DND-41 (cell line): ENCODE data around the gene EXOC4.

Experiments used
- ATAC-seq: fragments of 200-7000 bp; cut with Tn5 transposase; 3 replicates; pipeline ENCODE4 v1.9.1; 2021; ENCODE audit warnings: low read depth; ENCODE audit not compliant: insufficient read depth
- DNase-seq: peaks from one replicate; pipeline ENCODE4 v3.0.0-alpha.2; 2020
- H2AFZ ChIP-seq: 2 replicates; pipeline ENCODE4 v1.6.0; 2012; ENCODE audit warnings: low read depth, low read length
- H3K27ac ChIP-seq: 2 replicates; pipeline ENCODE4 v1.5.1; 2012; ENCODE audit warnings: low read length, inconsistent platforms
- H3K27me3 ChIP-seq: fragments of 200-600 bp; sonication (generic); 2 replicates; pipeline ENCODE4 v1.6.0; 2012; ENCODE audit warnings: low read length, mild to moderate bottlenecking, inconsistent platforms; ENCODE audit not compliant: insufficient read depth, poor library complexity
- H3K36me3 ChIP-seq: 2 replicates; pipeline ENCODE4 v1.5.1; 2012; ENCODE audit warnings: low read length, inconsistent platforms; ENCODE audit not compliant: insufficient read depth
- H3K4me1 ChIP-seq: 2 replicates; pipeline ENCODE4 v1.5.1; 2012; ENCODE audit warnings: mild to moderate bottlenecking, low read length; ENCODE audit not compliant: insufficient read depth
- H3K4me2 ChIP-seq: 2 replicates; pipeline ENCODE4 v1.6.0; 2012; ENCODE audit warnings: mild to moderate bottlenecking, moderate library complexity, low read length, inconsistent platforms; ENCODE audit not compliant: insufficient read depth
- H3K4me3 ChIP-seq, 2 experiments: fragments of 200-600 bp in 1 of 2; shearing (Covaris generic) in 1 of 2; 2 replicates each; pipeline ENCODE4 v1.5.1; 2012 to 2016; ENCODE audit warnings: inconsistent platforms in 2 of 2, low read length in 2 of 2, mild to moderate bottlenecking in 2 of 2, low read depth in 1 of 2, moderate library complexity in 1 of 2
- H3K79me2 ChIP-seq: 2 replicates; pipeline ENCODE4 v1.6.0; 2012; ENCODE audit warnings: low read length, inconsistent platforms; ENCODE audit not compliant: insufficient read depth
- H3K9ac ChIP-seq: 2 replicates; pipeline ENCODE4 v1.6.0; 2012; ENCODE audit warnings: low read depth, mild to moderate bottlenecking, inconsistent platforms, low read length, moderate library complexity
- H3K9me3 ChIP-seq: 2 replicates; pipeline ENCODE4 v1.5.1; 2012; ENCODE audit warnings: low read length, moderate library complexity, mild to moderate bottlenecking, inconsistent platforms; ENCODE audit not compliant: insufficient read depth, severe bottlenecking
- H4K20me1 ChIP-seq: 2 replicates; pipeline ENCODE4 v1.6.0; 2012; ENCODE audit warnings: low read length; ENCODE audit not compliant: insufficient read depth
- CTCF ChIP-seq: IDR thresholded peaks from 2 replicates; pipeline ENCODE4 v1.5.1; 2012; ENCODE audit warnings: borderline replicate concordance, low read length, moderate library complexity, mild to moderate bottlenecking; ENCODE audit not compliant: poor library complexity, severe bottlenecking; ENCODE audit errors: extremely low read depth
- EZH2 ChIP-seq: IDR thresholded peaks from 3 replicates; pipeline ENCODE4 v1.6.1; 2012; ENCODE audit warnings: borderline replicate concordance, low read depth, mild to moderate bottlenecking, moderate library complexity, low read length, inconsistent platforms; ENCODE audit not compliant: severe bottlenecking

Gene EXOC4

DNA sequence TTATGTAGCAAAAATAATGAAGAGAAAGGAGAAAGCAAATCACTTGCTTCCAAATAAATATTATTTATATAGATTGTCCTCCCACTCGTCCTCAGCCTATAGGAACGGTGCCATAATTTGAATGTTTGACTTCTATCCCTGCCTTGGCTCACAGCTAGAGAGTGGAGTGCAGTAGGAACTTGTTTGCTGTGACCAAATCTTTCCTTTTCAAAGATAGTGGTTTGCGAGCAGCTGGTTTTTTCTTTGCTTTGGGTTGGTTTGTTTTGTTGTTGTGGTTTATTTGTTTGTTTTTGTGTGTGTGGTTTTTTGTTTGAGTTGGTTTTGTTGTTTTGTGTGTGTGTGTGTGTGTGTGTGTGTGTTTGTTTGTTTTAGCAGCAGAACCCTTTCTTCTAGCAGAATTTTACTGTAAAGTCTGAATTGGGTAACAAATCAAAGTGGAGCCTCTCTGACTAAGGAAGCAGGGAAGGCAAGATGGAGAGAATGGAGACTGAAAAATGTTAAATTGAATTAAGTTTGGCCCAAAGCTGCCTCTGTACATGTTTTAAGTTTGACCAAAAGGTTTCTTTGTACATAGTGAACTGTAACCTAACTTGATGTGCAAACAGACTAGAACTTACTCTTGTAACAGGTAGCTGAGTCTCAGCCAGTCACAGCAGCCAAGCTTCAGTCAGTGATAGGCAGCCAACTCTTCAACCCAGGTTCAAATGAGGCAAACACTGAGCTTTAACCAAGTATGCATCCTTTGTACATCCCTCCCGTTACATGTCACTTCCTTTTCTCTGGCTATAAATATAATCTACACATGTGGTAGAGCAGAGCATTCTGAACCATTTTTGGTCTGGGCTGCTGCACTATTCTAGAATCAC, 724.8 kb downstream of the EXOC4 start:
- H3K27me3 ChIP-seq: no peaks in the 10 kb centered on the region
- H3K4me1 ChIP-seq: peaks cover 4% of the 10 kb centered on the region; the same call in 1 of the 2 replicates
- DNase-seq (no peak), ATAC-seq (no peak)
- H3K9ac ChIP-seq: no peak overlapping the region
- no peaks in the 10 kb centered on the region for H4K20me1 ChIP-seq
- H3K27ac ChIP-seq: no peak overlapping the region
- no peaks in the 10 kb centered on the region for H3K36me3 ChIP-seq
- TF ChIP-seq CTCF (no peak), EZH2 (no peak)
- H2AFZ ChIP-seq: no peak overlapping the region
- no peak overlapping the region for H3K4me2 ChIP-seq
- H3K4me3 ChIP-seq: no peak overlapping the region
- H3K9me3 ChIP-seq: no peaks in the 10 kb centered on the region
- H3K79me2 ChIP-seq: no peaks in the 10 kb centered on the region

GRCh38 chr7:133978502-133979295, 725.8 kb downstream of the EXOC4 start:
- Histone ChIP-seq H3K4me2 (no peak overlapping the region), H3K9ac (no peak overlapping the region), H3K4me3 (no peak overlapping the region), H3K27ac (no peak overlapping the region), H3K79me2 (no peaks in the 10 kb centered on the region), H3K9me3 (no peaks in the 10 kb centered on the region), H4K20me1 (no peaks in the 10 kb centered on the region), H3K36me3 (no peaks in the 10 kb centered on the region), H3K27me3 (no peaks in the 10 kb centered on the region), H2AFZ (no peak overlapping the region), H3K4me1 (peaks cover 11% of the 10 kb centered on the region)
- no peak for DNase-seq
- no peak for TF ChIP-seq CTCF
- no peak for ATAC-seq

DNA sequence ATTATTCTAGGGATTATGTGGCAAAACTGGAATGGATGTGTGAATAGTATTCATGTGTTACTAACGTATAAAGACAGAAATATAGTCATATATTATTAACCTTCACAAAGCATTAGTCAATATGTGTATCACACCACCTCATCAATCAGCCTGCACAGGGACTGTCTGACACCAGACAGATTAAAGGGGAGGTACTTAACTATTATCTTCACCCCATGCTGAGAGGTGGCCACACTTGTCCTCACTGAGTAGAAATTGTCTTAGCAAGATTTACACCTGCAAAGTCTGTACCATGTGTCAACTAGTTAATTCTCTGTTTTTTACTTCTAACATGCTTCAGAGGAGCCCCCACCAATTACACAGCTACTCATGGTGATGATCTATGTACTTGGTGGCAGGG, 727.9 kb downstream of the EXOC4 start:
- Histone ChIP-seq H3K27me3 (no peaks in the 10 kb centered on the region), H3K4me2 (no peak overlapping the region), H3K9ac (no peak overlapping the region), H3K4me1 (peaks cover 17% of the 10 kb centered on the region), H4K20me1 (no peaks in the 10 kb centered on the region), H3K79me2 (no peaks in the 10 kb centered on the region), H2AFZ (no peak overlapping the region), H3K27ac (no peak overlapping the region), H3K4me3 (no peak overlapping the region), H3K36me3 (no peaks in the 10 kb centered on the region), H3K9me3 (no peaks in the 10 kb centered on the region)
- DNase-seq (no peak), ATAC-seq (no peak)
- TF ChIP-seq CTCF (no peak), EZH2 (no peak)
